Stimulated activated CD8-positive, alpha-beta memory T cell treated with anti-CD3 and anti-CD28 coated beads, Interleukin-7, amount 100 ng/mL, for 1 hour (primary cell): ENCODE results near the gene TGM6.

Source experiments
- DNase-seq, 2 donors: peaks; one replicate each; pipeline ENCODE4 v3.0.0-alpha.2; 2020; ENCODE audit warnings: low read depth in 2 of 2

TGM6 gene

DNA sequence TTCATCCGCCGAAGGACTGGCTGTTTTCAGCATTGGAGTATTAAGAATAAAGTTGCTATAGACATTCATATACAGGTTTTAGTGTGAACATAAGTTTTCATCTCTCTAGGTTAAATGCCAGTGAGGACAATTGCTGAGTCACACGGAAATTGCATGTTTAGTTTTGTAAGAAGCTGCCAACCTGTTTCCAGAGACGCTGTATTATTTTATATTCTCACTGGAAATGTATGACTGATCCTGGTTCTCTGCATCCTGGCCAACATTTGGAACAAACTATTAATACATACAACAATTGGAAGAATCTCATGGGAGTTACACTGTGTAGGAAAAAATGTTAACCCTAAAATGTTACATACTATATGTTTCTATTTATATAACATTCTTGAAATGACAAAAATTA lies 16.7 kb upstream of the TGM6 start:
- no peak for DNase-seq

DNA sequence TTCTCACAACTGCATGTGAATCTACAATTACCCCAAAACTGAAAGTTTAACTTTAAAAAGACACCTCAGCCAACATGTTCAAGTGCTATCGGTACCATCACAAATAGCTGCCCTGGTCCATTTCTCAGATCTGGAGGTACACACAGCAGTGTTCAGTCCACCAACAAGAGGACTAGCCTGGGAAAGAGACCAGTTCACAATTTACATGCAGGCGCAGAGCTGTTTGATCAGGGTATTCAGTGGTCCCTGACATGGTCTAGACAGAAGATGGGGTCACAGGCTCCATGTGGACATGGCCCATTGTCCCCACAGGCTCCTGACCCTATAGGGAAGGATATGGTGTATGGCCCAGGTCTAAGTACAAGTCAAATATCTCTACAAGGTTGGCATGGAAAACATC lies 15.6 kb upstream of the TGM6 start:
- no peak for DNase-seq

DNA sequence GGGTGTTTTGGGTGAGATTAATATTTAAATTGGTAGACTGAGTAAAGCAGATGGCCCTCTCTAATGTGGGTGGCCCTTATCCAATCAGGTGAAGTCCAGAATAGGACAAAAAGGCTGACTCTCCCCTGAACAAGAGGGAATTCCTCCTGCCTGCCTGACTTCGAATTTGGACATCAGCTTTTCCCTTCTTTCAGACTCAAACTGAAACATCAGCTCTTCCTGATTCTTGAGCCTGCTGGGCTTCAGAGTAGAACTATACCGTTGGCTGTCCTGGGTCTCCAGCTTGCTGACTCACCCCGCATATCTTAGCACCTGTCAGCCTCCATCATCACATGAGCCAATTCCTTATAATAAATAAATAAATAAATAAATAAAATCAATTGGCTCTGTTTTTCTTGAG lies 15.0 kb upstream of the TGM6 start:
- DNase-seq = no peak

DNA sequence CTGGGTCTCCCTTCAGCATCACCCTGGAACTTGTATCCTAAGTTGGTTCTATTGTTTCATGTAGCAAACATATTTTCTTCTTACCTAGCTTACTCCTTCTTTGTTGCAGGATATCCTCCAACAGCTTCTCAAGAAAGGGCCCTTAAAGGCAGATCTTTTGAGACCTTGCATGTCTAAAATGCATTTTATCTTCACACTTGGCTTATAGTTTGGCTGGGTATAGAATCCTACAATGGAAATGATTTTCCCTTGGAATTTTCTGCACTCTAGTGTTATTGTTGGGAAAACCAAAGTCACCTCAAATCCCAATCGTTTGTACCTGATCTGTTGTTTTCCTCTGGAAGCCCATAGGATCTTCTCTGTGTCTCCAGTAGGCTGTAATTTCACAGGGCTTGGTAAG lies 12.1 kb upstream of the TGM6 start:
- no peak for DNase-seq

DNA sequence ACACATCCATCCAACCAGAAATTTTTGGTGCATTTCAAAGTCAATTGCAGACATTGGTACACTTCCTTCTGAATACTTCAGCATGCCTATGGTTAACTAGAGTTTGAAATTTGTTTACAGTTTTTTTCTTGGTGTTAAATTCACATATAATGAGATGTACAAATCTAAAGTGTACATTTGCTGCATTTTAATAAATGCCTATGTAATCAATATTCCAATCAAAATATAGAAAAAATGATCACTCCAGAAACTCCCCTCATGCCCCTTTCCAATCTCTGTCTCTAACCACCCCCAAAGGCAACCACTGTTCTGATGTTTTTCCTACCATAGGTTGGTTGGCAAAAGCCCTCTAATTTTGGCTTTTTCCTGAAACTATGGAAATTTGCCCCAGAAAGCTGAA lies 7.6 kb upstream of the TGM6 start:
- DNase-seq = no peak

DNA sequence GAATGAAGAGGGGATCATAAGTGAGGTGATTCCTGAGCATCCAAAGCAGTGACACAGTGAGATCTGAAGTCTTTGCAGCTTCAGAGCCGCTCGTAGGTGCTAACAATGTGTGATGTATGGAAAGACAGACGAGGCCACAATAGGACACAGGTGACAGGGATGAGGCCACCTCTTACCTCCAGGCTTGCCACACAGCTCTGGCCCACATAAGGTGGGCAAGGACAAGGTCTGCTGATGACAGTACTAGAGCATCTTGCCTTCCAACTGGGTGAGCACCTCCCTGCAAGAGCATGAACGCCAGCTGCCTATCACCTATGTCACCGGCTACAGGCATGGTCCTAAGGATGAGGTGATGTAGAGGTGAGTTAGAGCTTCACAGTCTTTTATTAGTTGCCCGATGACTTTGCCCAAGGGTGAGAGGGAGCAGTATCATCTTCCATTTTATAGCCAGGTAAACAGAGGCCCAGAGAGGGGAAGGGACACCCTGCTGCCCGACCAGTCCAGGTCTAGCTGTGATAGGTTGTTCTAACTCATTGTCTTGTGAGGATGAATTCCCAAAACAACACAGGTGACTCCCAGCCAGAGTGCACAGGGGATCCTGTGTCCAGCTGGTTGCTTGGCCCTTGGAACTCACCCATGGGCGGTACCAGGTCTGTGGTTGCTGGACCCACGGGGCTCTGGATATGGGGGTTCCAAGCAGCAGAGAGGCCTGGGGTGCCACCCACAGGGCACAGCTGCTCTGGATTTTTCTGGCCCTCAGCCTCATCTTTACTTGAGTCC lies 6.2 kb upstream of the TGM6 start:
- no peak for DNase-seq

DNA sequence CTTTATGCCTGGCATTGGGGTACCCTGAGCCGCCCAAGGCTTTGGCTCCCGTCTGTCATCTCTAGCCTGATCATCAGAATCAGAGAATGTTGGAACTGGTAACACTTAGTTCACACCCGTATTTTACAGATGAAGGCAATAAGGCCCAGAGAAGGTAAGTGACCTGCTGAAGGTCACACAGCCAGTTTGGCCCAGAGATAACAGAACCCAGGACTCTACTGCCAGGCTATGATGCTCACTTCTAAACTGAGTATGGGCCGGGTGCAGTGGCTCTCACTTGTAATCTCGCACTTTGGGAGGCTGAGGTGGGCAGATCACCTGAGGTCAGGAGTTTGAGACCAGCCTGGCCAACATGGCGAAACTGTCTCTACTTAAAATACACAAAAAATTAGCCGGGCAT lies 1.8 kb upstream of the TGM6 start:
- no peak for DNase-seq

DNA sequence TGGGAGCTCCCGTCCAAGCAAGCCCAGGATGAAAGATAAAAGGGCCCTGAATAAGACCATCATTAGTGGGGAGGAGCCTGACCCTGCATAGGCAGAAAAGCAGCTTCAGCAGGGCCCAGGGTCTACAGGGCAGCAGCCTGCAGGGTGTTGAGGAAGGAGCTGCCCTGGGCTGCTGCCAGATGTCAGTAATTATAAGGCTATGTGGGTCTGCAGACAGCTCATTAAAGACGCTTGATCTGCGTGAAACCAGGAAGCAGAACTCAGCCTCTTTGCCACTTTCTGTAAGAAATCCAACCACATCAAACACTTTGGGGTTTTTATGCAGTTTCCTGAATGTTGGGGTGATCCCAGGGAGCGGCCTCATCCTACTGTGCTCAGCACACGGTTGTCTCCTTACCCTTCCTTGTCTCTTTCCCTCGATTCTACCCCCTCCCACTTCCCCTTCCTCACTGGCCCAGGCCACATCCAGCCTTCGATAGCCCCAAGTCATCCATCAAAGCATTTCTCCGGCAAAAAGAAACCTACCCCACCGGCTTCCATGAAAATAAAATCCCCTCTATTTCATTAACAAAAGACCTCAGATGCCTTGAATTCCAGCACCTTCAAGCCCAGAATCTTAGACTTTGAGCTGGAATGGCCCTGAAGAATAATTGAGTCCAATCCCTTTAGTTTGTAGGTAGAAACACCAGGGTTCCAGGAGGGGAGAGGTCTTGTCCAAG lies 1.0 kb upstream of the TGM6 start:
- DNase-seq = no peak

DNA sequence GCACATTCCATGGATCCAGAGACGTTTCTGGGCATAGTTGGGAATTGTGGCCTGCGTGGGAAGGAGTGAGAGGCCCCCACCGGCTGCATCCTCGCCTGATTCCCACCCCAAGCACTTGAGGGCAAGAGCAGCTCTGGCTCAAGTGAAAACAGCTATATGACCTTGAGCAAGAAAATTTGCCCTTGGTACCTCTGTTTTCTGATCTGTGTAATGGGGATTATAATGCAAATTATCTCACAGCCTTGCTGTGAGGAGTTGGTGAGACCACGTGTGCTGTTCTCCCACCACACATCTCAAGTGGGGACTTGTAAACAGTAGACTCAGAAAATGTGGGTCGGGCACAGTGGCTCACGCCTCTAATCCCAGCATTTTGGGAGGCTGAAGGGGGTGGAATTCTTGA lies 602 bp downstream of the TGM6 start:
- DNase-seq = no peak

DNA sequence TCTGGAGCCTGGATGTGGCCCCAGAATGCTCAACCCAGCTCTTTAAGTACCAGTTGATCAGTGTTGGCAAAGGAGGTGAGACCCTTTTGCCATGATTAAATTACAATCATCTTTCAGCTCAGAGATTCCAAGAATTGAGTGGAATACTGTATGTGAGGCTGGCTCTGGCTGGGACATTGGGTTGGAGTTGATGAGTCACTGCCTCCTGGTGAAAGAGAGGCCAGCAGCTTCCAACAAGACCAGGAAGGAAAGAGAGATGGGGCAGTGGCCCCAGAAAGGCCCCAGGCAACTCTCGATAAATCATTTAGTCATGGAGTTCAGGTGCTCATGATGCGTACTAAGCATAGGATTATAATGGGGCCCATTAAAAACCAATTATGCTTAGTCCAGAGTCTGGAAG lies 2.1 kb downstream of the TGM6 start:
- DNase-seq = no peak

DNA sequence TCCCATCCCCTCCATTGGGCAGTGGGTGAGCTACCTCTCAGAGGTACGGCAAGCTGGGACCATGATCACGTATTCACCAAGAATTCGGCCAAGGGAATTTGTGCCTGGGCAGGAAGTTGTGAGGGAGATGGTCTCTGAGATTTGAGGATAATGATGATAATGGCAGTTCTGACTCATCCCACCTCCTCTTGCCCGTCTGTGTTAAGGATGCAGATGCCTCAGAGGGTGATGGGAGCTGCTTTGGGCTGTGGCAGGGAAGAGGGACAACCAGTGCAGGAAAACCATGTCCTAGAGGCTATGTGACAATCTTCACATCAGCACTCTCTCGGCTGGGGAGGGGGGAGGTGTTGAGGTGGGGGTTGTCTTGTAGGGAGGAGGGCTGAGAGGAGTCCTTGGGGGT lies 4.3 kb downstream of the TGM6 start:
- DNase-seq = no peak

DNA sequence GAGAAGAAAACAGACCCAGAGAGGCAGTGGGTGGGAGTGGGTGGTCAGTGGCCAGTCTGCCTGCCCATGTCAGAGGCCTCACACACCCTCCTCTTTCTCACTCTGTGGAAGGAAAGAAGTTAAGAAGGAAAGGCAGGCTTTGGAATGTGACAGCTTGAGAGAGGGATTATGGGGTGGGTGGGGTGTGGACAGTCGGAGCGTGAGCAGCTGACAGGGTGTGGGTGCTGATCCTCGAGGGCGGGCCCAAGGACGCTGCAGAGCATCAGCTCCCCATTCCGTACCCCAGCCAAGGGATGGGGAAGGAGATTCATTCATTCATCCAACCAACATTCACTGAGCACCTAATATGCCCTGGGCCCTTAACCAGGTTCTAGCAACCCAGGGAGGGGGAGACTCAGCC lies 4.8 kb downstream of the TGM6 start:
- DNase-seq = no peak

DNA sequence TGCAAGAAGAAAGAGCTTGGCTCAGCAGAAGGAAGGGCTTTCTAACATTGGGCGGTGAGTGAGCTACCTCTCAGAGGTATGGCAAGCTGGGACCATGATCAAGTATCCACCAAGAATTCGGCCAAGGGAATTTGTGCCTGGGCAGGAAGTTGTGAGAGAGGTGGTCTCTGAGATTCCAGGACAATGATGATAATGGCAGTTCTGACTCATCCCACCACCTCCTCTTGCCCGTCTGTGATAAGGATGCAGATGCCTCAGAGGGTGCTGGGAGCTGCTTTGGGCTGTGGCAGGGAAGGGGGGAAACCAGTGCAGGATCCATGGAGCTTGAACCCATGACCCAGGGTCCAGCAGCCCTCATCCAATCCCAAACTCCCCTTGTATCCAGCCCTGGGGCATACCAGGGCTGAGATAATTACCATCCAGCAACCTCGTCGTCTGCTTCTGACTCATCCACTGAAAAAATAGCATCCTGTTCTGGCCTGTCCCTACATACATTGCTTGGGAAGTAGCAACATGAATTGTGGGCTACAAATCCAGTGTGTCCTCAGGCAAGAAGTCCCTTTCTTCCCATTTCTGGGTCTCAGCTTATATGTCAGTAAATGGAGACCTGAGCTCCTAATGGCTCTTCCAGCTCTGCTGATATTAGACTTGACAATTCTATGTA lies 5.9 kb downstream of the TGM6 start:
- DNase-seq = no peak

DNA sequence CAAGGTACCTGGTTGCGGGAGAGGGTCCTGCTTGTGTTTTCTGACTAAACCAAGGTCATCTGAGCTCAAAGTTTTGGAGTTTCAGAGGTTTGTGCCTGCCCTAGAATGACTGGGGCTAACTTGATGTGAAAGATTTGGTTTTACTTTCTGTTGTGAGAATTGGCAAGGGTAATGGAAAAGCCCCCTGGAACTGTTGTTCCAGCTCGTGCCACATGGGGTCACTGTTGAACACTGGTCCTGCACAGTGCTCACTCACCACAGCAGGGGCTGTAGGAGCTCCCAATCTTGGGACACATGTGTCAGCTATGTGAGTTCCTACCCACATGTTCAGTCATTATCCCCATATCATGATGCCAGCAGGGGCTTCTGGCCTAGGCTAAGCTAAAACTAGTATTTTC lies 6.5 kb downstream of the TGM6 start:
- DNase-seq = no peak

DNA sequence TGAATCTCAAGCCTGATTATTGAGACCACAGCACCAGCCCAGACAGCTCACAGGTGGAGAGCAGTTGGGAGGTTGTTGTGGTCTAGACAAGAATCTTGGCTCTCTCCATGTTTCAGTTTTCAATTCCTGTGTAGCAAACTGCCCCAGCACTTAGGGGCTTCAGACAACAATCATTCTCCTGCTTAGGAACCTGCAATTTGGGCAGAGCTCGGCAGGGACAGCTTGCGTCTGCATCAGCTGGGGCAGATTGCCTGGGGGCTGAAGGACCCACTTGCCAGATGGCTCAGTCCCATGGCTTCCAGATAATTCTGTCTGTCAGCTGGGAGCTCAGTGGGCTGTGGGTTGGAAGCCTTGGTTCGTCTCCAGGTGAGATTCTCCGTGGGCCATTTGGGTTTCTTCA lies 6.9 kb downstream of the TGM6 start:
- DNase-seq = no peak

DNA sequence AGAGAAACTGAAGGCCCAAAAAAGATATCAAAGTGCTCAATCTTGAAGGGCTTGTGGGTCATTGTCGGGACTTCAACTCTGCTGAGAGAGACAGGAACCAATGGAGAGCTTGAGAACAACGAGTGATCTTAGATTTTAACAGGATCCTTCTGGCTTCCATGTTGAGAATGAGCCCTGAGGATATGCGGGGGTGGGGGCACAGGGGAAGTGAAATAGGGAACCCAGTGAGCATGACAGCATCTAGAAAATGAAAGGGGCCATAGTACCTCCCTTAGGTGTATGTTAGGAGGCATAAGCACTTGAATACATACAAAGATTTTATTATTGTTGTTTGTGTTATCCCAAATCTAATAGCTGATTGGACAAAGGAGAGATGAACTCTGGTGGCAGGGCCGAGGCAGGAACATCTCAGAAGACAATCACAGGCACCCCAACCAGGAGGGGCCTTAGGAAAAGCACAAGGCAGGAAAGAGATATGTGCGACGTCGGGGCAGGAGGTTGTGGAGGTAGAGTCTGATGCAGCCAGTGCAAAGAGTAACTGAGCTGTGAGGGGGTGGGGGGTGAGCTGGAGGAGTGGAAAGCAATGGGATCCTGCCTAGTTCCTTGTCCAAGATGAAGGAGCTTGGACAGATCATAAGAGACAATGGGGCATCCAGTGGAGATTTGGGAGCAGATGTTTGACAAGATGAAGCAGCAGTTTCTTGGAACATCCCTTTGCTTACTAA lies 10.4 kb downstream of the TGM6 start:
- no peak for DNase-seq

DNA sequence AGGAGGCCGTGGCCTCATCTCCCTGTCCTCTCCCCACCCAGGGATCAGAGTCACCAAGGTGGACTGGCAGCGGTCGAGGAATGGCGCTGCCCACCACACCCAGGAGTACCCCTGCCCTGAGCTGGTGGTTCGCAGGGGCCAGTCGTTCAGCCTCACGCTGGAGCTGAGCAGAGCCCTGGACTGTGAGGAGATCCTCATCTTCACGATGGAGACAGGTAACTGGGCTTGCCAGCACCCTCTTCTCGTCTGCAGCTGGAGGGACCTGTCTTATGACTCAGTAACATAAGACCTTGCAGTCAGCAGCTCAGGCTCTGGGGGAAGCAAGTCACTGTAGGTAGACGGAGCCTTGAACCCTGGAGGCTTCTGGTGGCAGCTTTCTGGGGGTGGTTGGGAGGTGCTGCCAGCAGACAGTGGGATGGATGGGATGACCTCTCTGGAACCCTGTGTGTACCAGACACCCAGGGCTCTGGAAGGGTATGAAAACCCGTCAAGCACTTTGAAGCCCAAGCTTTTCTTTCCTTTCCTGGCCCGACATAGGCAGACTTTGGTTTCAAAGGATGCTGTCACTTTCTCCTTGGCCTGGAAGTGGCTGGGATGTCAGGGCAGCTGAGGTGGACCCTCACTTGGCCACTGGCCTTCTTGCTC lies 13.8 kb downstream of the TGM6 start:
- no peak for DNase-seq

DNA sequence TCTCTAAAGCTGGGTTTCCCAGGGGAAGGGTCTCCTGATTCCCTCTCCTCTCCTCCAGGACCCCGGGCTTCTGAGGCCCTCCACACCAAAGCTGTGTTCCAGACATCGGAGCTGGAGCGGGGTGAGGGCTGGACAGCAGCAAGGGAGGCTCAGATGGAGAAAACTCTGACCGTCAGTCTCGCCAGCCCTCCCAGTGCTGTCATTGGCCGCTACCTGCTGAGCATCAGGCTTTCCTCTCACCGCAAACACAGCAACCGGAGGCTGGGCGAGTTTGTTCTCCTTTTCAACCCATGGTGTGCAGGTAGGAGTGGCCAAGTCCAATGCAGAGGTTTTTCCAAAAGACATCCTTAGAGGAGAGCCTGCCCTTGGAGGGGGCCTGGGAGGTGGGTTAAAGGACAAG lies 14.4 kb downstream of the TGM6 start:
- no peak for DNase-seq

DNA sequence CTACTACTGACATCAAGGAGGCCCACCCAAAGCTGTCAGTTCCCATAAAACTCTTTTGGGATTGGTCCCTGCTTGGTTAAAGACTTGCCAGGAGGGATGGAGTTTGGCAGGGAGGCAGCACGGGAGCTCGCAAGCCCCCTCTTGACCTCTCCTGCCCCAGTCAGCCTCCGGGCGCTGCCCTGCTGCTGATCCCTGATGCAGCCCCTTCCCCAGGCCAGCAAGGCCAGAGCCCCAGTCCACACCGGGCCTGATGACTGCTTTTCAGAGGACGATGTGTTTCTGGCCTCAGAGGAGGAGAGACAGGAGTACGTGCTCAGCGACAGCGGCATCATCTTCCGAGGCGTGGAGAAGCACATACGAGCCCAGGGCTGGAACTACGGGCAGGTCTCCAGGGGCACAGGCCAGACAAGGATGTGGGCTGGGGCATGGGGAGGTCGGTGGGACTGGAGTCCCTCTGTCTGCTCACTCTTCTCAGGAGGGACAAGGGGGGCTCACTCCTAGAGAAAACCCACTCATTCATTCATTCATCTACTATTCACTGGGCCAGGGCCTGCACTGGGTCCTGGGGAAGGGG lies 15.6 kb downstream of the TGM6 start:
- DNase-seq = no peak

DNA sequence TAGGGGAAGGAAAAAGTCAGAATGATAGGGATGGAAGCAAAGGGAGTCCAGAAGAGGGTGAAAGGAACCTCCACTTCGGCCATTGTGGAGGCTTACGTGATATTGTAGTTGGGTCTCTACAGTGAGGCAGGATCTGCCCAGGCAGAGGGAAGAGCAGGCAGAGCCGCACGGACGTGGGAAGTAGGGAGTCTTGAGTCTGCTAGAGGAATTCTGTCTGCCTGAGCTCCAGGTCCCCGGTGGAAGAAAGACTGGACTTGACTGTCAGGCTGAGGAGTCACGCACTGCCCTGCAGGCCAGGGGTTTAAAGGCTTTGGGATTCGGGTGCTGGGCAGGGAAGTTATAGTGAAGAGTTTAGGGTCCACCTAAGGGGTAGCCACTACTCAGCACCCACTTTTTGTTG lies 16.4 kb downstream of the TGM6 start:
- DNase-seq = no peak

DNA sequence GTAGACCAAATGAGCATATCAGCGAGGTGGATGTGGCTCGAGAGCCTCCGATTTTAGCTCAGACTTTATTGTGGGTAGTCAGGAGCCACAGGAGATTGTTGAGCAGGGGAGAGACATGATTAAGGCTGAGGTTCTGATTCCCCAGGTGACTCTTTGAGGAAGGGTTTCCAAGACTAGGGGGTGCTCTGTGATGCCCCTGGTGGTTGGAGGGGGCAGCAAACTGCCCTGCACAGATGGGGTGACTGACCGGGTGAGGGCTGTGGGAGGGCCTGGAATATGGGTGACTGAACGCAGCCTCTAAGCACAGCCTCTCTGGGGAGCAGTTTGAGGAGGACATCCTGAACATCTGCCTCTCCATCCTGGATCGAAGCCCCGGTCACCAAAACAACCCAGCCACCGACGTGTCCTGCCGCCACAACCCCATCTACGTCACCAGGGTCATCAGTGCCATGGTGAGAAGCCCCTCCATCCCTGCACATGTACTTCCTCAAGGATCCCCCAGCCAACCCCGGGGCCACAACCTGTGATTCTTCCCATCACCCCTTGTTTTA lies 17.0 kb downstream of the TGM6 start:
- DNase-seq = no peak
